Measurements from ENCODE around the gene CRACR2A. TPM values are rescaled to one million over a fixed set of nuclear protein-coding genes. Genes with fewer than 3 reads are reported as not detected.

Gene CRACR2A
- total and polyA plus RNA-seq, 4 donors = 1.4 to 10.2 (median 5.5) TPM

- Histone ChIP-seq H3K4me1 (ENCODE audit: control insufficient read depth in 5 of 5, insufficient read depth in 5 of 5, low read length in 5 of 5) (no peaks in the 10 kb centered on the region), H3K9me3 (ENCODE audit: control insufficient read depth in 4 of 4, insufficient read depth in 3 of 4, low read length in 3 of 4) (peaks cover 0 to 2% (median 0%) of the 10 kb centered on the region in 4 donors), H3K27me3 (ENCODE audit: control insufficient read depth in 3 of 3, insufficient read depth in 3 of 3, low read length in 2 of 3) (no peaks in the 10 kb centered on the region), H3K4me3 (no peak overlapping the region), H3K27ac (ENCODE audit: low read depth in 1 of 2, low read length in 1 of 2) (no peak overlapping the region), H3K36me3 (ENCODE audit: control insufficient read depth in 4 of 4, insufficient read depth in 4 of 4, low read length in 4 of 4) (peaks cover 0 to 2% (median 0%) of the 10 kb centered on the region in 4 donors), H3K9ac (ENCODE audit: insufficient read depth in 1 of 2, low read length in 2 of 2) (no peak overlapping the region)
- TF ChIP-seq, protein P1, sequence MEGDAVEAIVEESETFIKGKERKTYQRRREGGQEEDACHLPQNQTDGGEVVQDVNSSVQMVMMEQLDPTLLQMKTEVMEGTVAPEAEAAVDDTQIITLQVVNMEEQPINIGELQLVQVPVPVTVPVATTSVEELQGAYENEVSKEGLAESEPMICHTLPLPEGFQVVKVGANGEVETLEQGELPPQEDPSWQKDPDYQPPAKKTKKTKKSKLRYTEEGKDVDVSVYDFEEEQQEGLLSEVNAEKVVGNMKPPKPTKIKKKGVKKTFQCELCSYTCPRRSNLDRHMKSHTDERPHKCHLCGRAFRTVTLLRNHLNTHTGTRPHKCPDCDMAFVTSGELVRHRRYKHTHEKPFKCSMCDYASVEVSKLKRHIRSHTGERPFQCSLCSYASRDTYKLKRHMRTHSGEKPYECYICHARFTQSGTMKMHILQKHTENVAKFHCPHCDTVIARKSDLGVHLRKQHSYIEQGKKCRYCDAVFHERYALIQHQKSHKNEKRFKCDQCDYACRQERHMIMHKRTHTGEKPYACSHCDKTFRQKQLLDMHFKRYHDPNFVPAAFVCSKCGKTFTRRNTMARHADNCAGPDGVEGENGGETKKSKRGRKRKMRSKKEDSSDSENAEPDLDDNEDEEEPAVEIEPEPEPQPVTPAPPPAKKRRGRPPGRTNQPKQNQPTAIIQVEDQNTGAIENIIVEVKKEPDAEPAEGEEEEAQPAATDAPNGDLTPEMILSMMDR (IDR thresholded peaks at IDR 0.05; ENCODE audit: control extremely low read depth, extremely low read depth) = no peak
- ATAC-seq (ENCODE audit: insufficient read depth, low FRiP score) (no peak), DNase-seq (no peak)
- WGBS, 2 donors = 77 to 84% methylated on average over 4 of the region's 4 CpGs
Measured at GRCh38 chr12:3713483-3713882, 39.4 kb downstream of the CRACR2A start.

GRCh38 chr12:3712209-3712992 is 40.5 kb downstream of the CRACR2A start:
- Histone ChIP-seq H3K4me3 (no peak overlapping the region), H3K27me3 (ENCODE audit: control insufficient read depth in 3 of 3, insufficient read depth in 3 of 3, low read length in 2 of 3) (no peaks in the 10 kb centered on the region), H3K9me3 (ENCODE audit: control insufficient read depth in 4 of 4, insufficient read depth in 3 of 4, low read length in 3 of 4) (peaks cover 0 to 2% (median 0%) of the 10 kb centered on the region in 4 donors), H3K27ac (ENCODE audit: low read depth in 1 of 2, low read length in 1 of 2) (no peak overlapping the region), H3K36me3 (ENCODE audit: control insufficient read depth in 4 of 4, insufficient read depth in 4 of 4, low read length in 4 of 4) (peaks cover 0 to 2% (median 0%) of the 10 kb centered on the region in 4 donors), H3K9ac (ENCODE audit: insufficient read depth in 1 of 2, low read length in 2 of 2) (no peak overlapping the region), H3K4me1 (ENCODE audit: control insufficient read depth in 5 of 5, insufficient read depth in 5 of 5, low read length in 5 of 5) (no peaks in the 10 kb centered on the region)
- DNase-seq = no peak
- 83 to 89% methylated on average over 3 of the region's 3 CpGs for WGBS, 2 donors
- TF ChIP-seq, protein P1 (IDR thresholded peaks at IDR 0.05; ENCODE audit: control extremely low read depth, extremely low read depth) = no peak
- ATAC-seq (ENCODE audit: insufficient read depth, low FRiP score) = no peak

GRCh38 chr12:3705354-3705675 is 47.6 kb downstream of the CRACR2A start:
- H3K27me3 ChIP-seq (ENCODE audit: control insufficient read depth in 3 of 3, insufficient read depth in 3 of 3, low read length in 2 of 3) = no peaks in the 10 kb centered on the region
- no peak for ATAC-seq (ENCODE audit: insufficient read depth, low FRiP score)
- TF ChIP-seq, protein P1 (IDR thresholded peaks at IDR 0.05; ENCODE audit: control extremely low read depth, extremely low read depth) = no peak
- no peak for DNase-seq
- peaks cover 0 to 6% (median 0%) of the 10 kb centered on the region in 5 donors for H3K4me1 ChIP-seq (ENCODE audit: control insufficient read depth in 5 of 5, insufficient read depth in 5 of 5, low read length in 5 of 5)
- no peaks in the 10 kb centered on the region for H3K36me3 ChIP-seq (ENCODE audit: control insufficient read depth in 4 of 4, insufficient read depth in 4 of 4, low read length in 4 of 4)
- H3K9ac ChIP-seq (ENCODE audit: insufficient read depth in 1 of 2, low read length in 2 of 2) = no peak overlapping the region
- no peaks in the 10 kb centered on the region for H3K9me3 ChIP-seq (ENCODE audit: control insufficient read depth in 4 of 4, insufficient read depth in 3 of 4, low read length in 3 of 4)
- H3K4me3 ChIP-seq = no peak overlapping the region
- 89 to 94% methylated on average over 4 of the region's 4 CpGs for WGBS, 2 donors
- H3K27ac ChIP-seq (ENCODE audit: low read depth in 1 of 2, low read length in 1 of 2) = no peak overlapping the region
